Measurements from ENCODE around the gene FILIP1L. TPM values are rescaled to one million over a fixed set of nuclear protein-coding genes. Genes with fewer than 3 reads are reported as not detected.

The FILIP1L gene
- total RNA-seq, 1 experiment from 2014 or later = not detected

DNA sequence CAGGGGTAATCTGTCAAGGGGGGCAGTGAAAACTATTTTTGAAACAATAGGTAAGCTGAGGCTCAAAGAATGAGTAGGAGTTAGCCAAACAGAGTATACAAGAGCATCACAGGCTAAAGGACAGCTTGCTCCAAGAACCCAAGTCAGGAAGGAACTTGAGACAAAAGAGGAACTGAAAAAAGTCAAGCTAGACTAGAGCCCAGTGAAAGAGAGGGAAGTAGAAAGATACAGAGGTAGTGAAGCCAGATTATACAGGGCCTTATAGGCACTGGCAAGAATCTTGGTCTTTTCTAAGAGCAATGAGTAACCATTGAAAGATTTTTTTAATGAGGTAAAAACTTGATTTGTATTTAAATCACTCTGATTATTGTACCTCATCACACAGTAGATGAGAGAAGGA is 69.9 kb downstream of the FILIP1L start:
- no peak for DNase-seq (ENCODE audit: low read depth)

DNA sequence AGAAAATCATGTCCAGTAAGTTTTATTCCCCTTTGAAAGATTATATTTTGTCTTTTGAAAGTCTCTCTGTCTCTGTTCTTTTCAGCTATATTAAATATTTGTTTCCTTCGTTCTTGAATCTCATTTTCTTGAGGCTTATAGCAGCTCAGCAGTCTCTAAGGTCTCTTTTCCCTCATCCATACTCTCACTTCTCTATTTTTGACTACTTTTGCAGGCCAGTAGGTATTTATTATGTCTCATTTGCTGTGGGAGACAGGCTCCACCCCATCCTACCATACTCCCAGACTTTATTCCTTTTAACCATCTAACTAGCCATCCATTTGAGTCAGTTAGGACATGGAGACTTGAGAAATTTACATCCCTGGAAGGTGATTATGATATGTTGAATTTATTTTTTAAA is 71.0 kb downstream of the FILIP1L start:
- DNase-seq (ENCODE audit: low read depth) = no peak

DNA sequence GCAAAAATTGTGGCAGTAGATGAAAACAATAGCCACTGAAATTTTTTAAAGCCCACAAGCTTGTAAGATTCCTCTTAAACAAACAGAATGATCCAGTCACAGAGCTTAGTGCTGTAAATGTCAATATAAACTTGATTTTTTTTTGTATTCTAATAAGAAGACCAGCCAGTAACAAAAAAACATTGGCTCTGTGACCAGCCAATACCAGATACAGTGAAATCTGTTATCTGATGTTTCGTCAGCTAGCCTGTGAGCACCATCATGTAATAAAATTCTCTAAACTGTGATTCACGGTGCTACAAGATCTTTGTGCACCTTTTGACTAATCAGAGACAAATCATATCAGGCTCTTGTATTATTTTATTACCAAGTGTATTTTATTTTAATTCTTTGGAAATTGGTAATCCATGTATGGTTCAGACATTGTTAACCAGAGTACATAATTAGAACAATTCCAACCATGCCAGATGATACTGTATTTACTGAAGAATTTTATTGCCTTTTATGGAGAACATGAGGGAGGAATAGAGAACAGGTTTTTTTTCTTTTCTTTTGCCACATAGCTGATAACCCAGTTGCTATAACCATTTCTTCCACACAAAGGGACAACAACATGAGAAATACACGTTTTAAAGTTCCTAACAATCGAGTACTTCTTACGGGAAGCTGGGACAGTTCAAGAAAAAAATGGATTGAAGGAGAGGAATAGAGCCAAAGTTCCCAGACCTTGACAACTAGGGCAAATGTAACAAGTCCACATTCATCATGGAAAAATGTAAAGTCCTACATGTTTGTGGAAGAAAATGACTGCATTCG is 71.9 kb downstream of the FILIP1L start:
- peak; percentile 72 for DNase-seq (ENCODE audit: low read depth)

DNA sequence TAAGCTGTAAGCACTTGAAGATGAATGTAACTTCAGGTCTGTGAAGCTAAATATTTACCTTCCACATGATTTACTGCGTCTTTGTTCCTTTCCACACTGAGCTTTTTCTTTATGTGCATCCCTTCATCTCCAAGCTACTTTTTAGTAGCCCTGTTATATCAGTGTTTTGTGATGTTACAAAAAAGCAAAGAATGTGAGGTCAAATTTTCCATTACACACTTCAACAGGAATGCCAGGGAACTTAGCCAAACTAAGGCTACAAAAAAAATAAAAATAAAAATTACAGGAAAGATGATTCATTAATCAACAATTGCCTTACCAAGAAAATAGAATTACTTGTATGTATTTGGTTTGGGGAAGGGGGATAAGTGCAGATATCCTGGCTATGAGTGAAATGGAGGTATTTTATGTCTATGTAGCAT is 73.0 kb downstream of the FILIP1L start:
- DNase-seq (ENCODE audit: low read depth) = peak; percentile 94

DNA sequence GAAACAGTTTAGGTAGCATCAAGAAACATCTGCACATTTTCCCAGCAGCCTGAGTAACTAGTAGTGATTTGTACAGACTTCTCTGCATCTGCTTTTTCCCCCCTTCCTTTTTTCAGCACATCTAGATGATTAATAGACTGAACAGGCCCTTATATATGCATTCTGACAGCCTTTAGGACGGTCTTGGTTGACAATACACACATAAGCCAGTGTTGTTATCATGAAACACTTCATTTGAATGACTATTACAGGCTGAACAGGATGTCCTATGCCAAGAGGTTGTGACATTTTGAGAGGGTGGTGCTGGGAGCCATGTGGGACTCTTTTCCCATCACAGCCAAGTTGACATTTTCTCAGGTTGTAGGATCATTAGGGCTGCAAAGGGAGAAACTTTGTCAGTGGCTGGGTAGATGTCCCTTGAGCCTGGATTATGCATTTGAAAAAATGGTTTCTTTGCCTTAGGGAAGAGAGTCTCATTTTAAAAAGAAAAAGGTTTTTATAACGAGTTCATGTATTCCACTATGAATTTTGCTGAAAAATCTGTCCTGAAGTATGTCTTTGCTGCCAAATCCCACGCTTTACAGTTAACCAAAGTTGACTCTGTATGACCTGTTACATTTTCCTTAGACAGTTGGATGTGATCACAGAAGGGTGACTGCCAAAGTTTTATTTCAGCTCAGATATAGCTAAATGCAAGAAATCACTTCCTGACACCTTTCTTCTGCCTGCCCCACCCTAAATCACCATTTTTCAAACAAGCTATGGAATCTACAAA is 73.7 kb downstream of the FILIP1L start:
- DNase-seq (ENCODE audit: low read depth) = peak; percentile 30

DNA sequence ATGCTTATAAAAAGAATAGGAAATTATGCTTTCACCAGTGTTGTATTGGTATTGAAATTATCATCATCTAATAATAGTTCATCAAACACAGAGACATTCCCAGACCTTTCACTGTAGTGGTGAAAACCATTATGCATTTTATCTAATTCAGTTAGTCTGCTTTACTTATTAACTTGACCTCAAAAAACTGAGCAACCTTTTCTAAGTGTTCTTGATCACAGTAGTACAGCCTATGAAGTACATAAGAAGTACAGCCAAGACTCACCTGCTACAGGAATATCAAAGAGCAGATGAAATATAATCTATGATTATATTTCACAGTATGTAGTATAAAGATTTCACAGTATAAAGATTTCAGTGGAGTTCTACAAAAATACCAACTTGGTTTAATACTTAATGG is 75.2 kb downstream of the FILIP1L start:
- DNase-seq (ENCODE audit: low read depth) = no peak

DNA sequence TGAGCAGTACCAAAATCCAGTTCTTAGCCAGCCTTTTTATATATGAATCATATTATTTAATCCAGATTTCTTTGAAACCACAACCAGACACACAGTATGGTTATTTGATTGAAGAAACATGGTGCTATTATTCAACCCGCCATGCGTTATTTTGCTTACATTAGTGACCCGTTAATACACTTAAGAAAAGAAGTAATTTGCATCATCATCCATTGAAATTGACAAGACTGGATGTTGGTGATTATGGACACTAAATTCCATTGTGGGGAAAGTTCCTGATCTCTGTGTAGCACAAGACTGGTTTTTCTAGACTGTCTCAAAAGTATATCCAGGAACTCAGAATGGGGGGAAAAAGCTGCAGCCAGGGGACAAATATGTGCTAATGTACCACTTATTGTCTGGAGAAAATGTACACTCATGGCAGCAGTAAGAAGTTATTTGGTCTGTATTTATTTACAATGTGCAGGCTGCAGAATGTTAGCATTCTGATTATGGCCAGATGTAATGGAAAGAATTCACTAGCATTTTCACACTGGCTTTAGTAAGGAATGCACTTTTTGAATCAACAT is 80.3 kb downstream of the FILIP1L start:
- DNase-seq (ENCODE audit: low read depth) = no peak

DNA sequence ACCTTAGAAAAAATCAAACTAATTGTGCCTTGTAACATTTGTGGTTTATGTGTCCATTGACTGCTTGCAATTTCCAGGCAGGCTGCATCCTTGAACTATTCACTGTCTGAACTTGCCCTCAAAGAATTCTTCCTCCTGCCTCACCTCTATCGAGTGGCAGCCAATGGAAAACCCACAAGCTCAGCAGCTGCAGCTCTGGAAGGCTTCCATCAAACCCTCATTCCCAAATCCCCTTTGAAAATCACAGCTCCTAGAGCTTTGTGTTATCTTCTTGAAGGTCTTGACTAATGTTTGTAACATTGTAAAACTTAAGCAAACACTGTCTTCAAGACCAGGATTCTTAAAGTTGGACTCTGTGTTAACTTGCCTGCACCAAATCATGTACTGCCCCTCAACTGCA is 81.1 kb downstream of the FILIP1L start:
- DNase-seq (ENCODE audit: low read depth) = peak; percentile 3

DNA sequence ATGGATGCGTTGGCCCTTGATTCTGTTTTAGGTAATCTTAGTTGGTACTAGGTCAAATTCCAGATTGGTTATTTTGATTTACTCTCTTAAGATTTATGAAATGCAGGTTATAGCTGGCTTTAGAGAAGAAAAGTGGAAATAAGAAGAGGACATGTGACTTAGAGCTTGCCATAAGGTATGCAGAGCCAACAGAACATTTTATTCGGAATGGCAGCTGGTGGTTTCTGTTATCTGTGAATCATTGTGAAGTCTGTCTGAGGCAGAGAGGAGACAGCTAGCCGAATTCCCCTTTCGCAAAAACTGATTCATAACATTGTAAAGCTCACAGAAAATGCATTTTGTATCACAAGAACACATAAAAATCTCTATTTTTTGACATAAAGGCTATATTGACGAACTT is 82.1 kb downstream of the FILIP1L start:
- DNase-seq (ENCODE audit: low read depth) = peak; percentile 65

DNA sequence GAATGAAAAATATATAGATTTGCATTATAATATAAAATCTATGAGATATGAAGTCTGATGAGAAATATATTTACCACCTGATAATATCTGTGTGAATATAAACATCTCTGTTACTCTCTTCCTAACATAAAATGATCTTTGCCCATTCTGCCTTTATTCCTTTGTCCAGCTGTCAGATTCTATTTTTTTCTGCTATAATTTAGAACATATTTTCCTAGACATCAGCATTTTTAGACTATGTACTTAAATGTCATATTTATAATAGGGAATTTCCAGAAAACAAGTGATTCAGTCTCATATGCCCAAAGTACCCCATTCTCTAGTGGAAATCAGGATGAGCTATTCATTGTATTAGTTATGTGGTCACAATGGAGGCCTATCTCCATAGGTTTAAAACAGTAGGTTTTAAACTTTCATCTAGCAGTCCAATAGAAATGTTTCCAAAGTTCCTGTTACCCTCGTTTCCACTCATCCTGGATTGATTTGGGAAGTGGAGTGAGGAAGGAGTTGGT is 83.3 kb downstream of the FILIP1L start:
- no peak for DNase-seq (ENCODE audit: low read depth)

DNA sequence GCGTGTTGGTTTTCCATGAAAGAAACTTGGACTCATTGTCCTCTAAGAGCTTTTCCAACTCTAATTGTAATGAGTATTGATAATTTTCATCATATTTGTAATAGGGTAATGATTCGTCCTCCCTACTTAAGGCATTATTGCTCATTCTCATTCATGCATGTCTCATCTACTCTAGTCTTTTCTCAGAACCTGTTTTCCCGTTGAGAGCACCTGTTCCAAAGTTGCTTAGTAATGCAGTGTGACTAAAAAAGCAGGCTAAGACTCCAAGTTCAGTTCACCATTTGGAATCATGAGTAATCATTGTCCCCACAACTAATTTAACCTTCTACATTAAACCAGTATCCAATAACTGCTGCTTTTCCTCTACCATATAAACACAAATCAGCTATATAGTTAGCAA is 84.0 kb downstream of the FILIP1L start:
- peak; percentile 27 for DNase-seq (ENCODE audit: low read depth)

DNA sequence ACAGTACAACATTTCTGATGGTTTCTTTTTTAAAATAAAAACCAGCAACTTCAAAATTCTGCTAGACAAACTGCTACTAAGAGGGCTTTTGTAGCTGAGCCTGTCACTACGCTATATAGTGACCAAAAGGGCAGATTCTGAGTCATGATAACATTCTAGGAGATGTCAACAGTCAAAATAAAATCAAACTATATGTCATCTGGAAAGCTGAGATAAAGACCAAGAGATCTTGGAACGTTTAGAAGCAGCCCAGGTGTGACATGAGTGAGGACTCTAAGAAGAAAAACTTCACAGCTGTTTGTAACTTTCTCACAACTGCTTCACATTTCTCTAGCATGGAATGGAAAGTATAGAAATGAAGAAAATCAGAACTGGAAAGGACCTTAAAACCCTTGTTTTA is 84.6 kb downstream of the FILIP1L start:
- DNase-seq (ENCODE audit: low read depth) = no peak

DNA sequence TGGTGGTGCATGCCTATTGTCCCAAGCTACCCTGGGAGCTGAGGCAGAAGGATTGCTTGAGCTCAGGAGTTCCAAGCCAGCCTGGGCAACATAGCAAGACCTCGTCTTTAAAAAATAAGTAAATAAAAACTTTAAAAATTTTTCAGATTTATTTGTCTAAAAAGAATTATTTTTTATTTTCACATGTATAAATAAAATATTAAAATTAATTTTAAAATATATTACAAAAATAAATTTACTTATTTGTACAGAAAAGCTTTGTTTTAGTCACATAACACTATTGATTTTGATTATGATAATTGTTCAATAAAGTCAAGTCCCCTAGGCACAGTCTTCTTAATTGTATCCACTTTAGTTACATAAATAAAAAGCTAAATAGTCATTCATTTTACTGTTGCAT is 85.2 kb downstream of the FILIP1L start:
- DNase-seq (ENCODE audit: low read depth) = no peak

DNA sequence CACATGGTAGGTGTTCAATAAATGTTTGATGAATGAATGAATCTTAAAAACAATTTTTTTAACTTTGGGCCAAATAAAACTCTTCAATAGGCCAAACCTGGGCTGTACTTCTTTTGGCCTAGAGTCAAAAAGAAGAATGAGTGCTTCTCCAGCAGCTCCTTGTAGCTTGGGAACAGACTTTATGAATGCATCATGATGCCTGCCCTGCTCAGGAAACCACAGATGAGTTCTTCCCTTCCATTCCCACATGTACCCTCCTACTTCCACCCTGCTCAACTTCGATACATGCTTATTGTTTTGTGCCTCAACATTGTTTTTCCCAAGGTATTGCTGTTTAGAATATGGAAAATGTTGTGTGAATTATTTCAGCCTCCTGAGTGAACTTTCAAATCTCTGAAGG is 87.0 kb downstream of the FILIP1L start:
- DNase-seq (ENCODE audit: low read depth) = peak; percentile 80

DNA sequence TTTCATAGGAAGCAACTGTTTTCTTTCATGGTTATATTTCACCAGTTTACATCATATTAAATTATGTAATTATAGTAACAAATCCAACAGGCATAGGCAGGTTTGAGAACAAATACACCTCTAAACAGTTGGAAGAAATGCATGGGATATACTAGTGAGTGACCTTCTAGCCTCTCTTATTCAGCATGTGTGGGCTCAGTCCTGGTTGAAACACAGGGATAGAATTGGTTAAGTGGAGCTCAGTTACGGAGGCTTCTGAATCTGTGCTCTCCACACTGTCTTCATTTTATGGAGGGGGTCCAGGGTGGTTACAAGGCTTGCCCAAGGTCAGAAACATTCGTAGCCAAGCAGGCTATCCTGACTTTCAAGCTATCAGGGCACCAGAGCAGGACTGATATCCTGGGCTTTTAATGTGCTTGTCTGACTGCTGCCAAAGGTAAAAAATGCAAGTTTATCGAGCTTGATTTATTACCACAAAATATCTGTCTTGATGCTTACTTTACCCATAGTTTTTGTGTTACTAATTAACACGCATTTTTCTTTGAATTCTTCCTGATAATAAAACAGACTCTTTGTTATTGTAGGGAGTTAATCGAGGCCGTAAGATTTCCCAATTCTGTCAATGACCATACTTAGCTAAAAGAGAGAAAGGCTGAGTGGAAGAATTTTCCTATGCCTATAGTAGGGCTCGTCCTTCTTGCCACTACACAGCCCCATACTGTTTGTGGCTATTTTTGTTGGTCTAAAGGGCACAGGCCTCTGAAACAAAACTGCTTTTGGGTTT is 89.6 kb downstream of the FILIP1L start:
- DNase-seq (ENCODE audit: low read depth) = no peak

DNA sequence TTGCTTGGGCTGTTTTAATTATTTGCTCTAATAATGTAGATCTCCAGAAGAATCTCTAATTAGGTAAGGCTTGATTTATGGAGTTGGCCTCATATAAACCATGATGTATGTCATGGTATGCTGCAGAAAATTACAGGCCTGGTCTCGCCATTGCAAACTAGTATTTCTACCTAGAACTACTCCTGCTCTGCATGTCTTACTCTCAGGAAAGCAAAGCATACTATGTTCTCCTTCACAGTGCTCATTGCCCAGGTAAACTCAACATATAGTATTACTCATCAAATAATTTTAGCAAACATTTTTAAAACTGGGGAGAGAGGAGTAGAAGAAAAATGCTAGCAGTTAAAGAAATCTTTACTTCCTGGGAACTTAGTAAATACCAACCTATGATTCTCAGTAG is 90.7 kb downstream of the FILIP1L start:
- no peak for DNase-seq (ENCODE audit: low read depth)

DNA sequence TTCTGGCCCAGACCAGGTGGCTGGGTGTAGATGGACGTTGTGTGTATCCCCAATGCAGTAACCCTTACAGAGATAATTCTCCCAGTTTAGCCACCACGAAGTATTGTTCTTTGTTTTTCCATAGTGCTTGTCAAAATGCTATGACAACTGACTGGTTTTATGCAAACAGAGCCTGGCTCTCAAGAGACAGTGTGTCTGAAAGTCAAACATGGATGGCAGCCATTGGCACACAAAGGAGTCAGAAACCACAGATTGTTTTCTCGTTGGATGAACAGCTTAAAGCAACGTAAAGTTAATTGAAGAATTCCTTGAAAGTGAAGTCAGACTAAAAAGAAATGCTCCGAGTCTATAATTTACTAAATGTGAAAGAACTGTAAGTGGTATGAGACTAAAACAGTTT is 91.2 kb downstream of the FILIP1L start:
- no peak for DNase-seq (ENCODE audit: low read depth)

DNA sequence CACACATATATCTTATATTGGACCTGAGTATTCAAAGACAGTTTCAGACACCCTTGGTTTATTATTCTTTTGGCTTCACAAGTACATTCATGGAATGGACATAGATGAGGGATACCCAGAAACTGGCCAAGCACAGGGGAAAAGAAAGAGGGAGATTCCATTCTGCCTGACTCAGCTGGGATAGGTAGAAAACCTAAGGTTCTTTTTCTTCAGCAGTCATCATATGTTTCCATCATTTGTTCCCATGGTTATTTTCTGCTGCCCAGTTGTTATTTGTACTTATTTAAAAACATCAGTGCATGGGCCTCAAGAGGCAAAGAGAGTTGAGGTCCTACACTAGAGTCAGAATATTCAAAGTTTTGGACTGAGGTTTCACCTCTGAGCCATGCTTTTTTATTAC is 91.8 kb downstream of the FILIP1L start:
- DNase-seq (ENCODE audit: low read depth) = no peak

DNA sequence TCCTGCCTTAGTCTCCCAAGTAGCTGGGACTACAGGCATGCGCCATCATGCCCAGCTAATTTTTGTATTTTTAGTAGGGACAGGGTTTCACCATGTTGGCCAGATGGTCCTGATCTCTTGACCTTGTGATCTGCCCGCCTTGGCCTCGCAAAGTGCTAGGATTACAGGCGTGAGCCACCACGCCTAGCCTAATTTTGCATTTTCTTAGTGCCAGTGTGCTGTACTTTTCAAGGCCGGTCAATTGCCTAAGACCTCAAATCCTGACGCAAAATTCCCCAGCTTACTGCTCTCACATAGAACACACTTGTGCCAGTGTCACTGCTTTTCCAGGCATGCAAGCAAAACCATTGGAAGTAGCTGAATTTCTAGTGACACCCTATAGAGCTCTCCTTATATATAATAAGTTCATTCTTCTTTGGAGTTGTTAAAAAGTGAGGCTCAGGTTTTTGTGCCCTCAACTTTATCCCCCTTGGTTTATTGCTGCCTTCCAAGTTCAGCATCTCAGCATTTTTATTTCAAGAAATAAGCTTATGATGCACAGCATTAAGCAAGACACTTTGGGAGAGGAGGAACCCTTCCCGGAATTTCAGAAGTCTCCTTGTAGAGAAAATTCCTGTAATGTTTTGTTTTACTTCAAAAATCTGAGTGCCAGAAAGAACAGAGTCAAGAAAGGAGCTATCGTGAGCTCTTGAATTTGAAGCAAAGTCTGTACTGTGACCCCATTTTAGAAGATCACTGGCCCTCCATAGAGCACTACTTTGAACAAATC is 93.2 kb downstream of the FILIP1L start:
- no peak for DNase-seq (ENCODE audit: low read depth)

DNA sequence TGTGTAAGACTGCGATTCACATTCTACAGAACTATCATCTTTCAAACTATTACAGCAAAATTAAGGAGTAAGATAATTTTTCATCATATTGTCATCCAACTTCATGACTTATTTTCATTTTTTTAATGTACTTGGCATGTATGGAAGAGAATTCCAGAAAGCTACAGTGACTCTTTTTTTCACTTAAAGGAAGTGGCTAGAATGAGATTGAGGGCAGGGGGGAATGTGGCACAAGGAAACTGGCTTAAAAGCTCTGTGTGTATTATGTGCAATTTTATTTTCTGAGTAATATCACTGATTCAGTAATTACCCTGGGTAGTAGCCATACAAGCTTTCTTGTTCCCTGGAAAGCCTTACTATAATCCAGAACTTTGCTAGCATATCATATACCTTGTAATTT is 94.6 kb downstream of the FILIP1L start:
- no peak for DNase-seq (ENCODE audit: low read depth)

DNA sequence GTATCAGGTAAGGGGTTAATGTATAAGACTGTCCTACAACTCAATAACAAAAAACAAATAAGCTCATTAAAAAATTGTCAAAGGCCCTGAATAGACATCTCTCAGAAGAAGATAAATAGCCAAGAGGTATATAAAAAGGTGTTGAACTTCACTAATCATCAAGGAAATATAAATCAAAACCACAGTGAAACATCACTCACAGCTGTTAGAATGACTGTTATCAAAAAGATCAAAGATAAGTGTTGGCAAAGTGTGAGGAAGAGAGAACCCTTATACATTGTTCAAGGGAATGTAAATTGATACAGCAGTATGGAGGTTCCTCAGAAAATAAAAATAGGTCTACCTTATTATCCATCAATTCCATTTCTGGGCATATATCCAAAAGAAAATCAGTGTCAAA is 95.5 kb downstream of the FILIP1L start:
- no peak for DNase-seq (ENCODE audit: low read depth)

Data from HT1080 (cell line).